NK-92 treated with Interleukin-12 subunit alpha and Interleukin-12 subunit beta, amount 100 ng/mL, for 24 hours (cell line): ENCODE results near the gene CNTF.

ENCODE experiments used
- DNase-seq: peaks from one replicate; lab custom pipeline; 2025; lab: John Stamatoyannopoulos, UW

CNTF gene

DNA sequence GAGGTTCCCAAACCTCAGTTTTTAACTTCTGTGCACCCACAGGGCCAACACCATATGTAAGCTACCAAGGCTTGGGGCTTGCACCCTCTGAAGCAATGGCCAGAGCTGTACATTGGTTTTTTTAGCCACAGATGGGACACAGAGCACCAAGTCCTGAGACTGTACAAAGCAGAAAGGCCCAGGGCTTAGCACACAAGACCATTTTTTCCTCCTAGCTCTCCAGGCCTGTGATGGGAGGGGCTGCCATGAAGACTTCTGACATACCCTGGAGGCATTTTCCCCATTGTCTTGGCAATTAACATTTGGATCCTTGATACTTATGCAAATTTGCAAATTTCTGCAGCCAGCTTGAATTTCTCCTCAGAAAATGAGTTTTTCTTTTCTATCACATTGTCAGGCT, 23.4 kb downstream of the CNTF start:
- no peak for DNase-seq

DNA sequence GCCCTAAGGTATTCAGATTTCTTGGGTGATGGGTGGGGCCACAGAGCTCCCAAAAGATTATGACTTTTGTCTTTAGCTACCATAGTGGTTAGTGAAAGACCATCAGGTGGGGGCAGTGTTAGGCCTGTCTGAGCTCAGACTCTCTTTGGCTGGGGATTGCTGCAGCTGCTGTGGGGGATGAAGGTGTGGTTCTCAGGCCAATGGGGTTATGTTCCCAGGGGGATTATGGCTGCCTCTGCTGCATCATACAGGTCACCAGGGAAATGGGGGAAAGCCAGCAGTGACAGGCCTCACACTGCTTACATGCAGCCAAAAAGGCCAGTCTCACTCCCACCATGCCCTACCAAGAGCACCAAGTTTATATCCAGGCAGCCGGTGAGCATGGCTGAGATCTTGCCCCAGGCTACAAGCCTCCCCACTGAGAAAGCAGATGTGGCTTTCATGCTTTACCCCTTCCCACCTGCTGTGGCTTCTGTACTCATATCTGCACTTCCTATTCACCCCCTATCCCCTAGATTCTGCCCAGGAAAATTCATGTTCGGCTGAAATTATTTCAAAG, 24.8 kb downstream of the CNTF start:
- DNase-seq: no peak

DNA sequence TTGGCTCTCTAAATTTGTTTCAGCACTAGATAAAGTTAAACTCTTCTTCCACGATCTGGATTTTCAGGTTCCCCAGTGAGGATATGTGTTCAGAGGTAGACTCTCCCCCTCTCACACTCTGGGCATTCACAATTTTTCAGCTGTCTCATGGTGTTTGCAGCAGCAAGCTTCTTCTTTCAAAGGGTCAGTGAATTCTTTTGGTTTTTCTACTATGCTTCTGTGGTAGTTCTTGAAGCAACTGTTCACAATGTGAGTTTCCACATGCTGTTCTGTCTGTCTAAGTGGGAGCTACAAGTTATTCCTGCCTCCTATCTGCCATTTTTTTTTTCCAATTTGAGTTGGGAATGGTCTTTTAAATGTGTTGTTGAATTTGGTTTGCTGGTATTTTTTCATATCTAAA, 25.4 kb downstream of the CNTF start:
- DNase-seq: no peak

GRCh38 chr11:58649623-58650022, 27.2 kb downstream of the CNTF start:
- no peak for DNase-seq

DNA sequence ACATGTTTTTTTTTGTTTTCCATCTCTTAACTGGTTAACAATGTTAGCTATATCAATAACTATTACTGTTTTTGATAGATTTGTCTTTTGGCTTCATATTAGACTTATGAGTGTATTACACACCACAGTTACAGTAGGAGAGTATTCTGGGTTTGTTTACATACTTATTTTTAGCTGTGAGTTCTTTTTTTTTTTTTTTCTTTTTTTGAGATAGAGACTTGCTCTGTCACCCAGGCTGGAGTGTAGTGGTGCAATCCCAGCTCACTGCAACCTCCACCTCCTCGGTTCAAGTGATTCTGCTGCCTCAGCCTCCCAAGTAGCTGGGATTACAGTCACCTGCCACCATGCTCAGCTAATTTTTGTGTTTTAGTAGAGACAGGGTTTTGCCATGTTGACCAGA, 28.0 kb downstream of the CNTF start:
- DNase-seq: no peak

DNA sequence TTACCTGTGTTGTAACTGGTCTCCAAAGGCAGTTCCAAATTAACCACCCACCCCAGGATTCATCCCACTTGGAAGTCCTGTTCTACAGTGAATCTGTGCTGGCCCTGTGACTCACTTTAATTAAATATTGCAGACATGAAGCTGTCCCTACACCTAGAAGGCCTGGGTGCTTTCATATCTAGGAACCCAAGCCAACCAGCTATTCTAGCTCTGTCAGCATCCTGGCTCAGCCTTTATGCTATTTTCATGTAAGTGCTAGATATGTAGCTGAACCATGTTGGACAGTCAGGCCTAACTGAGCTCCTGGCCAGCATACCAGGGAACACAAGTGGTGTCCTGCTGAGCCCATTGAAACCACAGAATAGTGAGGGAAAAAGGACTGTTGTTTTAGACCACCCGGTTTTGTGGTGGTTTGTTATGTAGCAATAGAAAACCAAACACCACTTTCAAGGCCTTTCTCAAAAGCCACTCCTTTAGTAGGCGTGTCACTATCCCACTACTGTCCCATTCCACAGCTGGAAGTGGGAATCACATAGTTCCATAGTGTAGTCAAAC, 30.3 kb downstream of the CNTF start:
- DNase-seq: no peak

GRCh38 chr11:58654079-58654907, 31.8 kb downstream of the CNTF start:
- DNase-seq: peak; percentile 53

DNA sequence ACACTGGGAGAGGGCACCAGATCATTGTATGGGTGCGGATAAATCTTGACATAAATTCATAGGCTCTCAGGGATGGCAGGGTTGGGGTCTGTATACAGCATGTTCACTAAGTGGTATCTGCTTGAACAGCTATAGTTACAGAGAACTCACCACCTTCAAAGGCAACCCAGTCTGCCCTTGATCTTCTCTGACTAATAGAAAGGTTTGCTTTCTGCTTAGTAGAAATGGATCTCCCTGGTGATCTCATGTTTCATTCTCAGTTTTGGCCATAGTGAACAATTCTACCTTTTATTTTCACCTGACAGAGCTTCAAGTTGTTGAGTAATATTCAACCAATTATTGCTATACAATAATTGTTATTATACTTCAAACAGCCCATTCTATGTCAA, 32.4 kb downstream of the CNTF start:
- no peak for DNase-seq

DNA sequence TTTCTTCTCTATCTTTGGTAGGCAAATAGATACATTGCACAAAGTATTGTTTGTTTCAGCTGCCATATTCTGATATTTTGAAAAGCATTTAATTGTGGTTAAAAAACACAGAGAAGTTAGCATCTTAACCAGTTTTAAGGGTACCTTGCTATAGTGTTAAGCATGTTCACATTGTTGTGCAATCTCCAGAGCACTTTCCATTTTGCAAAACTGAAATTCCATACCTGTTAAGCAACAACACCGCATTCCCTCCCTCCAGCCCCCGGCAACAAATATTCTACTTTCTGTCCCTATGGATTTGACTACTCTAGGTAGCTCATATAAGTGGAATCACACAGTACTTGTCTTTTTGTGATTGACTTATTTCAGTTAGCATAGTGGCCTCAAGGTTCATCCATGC, 33.9 kb downstream of the CNTF start:
- no peak for DNase-seq

DNA sequence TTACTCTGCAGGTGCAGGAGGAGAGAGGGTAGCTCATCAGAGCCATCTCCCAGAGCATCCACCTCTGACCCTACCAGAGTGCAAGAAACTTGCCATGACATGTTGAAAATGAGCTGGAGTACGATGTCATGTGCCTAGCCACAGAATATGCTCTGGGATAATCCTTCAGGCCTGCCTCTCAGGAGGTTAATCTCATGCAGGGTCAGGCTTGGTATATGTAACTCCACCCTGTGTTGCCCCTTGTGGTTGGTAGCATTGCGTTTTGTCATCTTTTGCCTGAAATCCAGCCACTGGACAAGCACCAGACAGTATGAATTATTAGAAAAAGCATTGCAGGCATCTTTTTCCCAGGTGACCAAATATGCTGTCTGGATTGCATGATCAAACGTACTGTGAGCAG, 36.2 kb downstream of the CNTF start:
- DNase-seq: no peak

DNA sequence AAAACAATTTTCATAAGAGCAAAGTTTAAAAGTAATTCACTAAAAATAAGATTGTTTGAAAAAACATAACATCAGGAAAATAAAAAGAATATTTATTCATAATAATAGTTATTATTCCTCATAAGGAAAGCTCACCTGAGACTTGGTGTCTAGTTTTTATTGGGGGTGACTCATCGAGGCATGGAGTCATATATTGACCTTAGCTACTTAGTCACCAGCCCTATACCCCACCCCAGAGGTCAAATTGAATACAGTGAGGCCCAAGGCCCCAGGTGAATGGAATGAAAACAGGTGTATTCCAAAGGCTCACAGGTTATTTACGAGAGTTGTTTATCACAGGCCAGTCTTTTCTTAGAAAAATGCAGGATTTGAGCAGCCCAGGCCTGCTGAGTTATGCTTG, 36.9 kb downstream of the CNTF start:
- no peak for DNase-seq

- DNase-seq: no peak
These were observed 37.6 kb downstream of the CNTF start for GRCh38 chr11:58659910-58660570.

- no peak for DNase-seq
These were observed 49.6 kb downstream of the CNTF start for GRCh38 chr11:58671983-58672633.

DNA sequence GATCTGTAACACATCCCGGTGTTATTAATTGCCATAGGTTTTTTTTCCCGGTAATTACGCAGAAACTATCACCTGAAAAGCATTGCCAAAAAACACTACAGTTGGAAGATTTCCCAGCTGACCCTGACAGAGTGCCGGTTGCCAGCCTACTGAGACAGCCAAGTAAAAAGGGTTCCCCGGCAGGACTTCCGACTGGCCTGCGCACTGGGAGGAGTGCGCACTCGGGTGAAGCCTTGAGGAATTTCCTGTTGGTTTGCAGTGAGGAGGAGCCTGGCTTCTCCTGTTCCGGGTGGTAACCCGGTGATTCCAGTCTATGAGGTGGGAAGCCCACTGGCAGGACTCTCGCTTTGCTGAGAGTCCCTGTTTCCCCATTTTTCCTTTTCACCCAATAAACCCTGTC, 52.1 kb downstream of the CNTF start:
- DNase-seq: no peak
